Hepatocyte (in vitro differentiated cells): ENCODE measurements around the gene C18orf54.

Experiments used
- EZH2 ChIP-seq: fragments of 200-600 bp; sonication (generic); IDR thresholded peaks from 2 replicates; pipeline ENCODE4 v1.6.1; 2016; ENCODE audit warnings: antibody characterized with exemption, mild to moderate bottlenecking, borderline replicate concordance
- TF ChIP-seq, protein P1 (sequence below): fragments of 200-600 bp; sonication (generic); IDR thresholded peaks from 2 replicates; pipeline ENCODE4 v1.5.1; 2016; ENCODE audit warnings: antibody characterized with exemption, mild to moderate bottlenecking; ENCODE audit not compliant: poor library complexity

DNA sequence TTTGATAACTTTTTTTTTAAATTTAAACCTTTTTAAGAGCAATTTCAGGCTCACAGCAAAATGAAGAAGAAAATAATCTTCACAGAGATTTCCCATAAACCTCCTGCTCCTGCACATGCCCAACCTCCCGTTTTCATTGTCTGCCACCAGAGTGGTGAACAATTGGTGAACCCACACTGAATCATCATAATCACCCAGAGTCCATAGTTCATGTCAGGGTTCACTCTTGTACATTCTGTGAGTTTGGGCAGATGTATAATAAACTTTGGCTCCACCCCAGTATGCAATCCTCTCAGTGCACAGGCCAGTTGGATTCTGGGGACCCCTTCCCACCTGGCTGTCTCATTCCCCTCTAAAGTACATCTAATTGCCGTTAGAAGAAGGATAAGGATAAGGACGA is 24.4 kb downstream of the C18orf54 start:
- TF ChIP-seq, protein P1, sequence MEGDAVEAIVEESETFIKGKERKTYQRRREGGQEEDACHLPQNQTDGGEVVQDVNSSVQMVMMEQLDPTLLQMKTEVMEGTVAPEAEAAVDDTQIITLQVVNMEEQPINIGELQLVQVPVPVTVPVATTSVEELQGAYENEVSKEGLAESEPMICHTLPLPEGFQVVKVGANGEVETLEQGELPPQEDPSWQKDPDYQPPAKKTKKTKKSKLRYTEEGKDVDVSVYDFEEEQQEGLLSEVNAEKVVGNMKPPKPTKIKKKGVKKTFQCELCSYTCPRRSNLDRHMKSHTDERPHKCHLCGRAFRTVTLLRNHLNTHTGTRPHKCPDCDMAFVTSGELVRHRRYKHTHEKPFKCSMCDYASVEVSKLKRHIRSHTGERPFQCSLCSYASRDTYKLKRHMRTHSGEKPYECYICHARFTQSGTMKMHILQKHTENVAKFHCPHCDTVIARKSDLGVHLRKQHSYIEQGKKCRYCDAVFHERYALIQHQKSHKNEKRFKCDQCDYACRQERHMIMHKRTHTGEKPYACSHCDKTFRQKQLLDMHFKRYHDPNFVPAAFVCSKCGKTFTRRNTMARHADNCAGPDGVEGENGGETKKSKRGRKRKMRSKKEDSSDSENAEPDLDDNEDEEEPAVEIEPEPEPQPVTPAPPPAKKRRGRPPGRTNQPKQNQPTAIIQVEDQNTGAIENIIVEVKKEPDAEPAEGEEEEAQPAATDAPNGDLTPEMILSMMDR, result no peak
- no peak for TF ChIP-seq EZH2
